Panc1 (cell line): ENCODE measurements around the gene TNNC2. TPM values are rescaled to one million over a fixed set of nuclear protein-coding genes. Genes with fewer than 3 reads are reported as not detected.

Source experiments
- ATAC-seq: fragments of 200-7000 bp; cut with Tn5 transposase; 2 replicates; pipeline ENCODE4 v1.9.1; 2020; ENCODE audit warnings: mild to moderate bottlenecking, moderate library complexity
- BruUV-seq: library from RNA; stranded (reverse); fragments of 400-500 nt; replicated peaks from 2 replicates; lab custom pipeline; 2021; lab: Mats Ljungman, UMichigan
- CTCF ChIA-PET: fragments of 300-600 bp; sonication (Branson Sonifier 250); formaldehyde crosslinking; loops from one replicate; lab custom pipeline; 2022; ENCODE audit warnings: antibody characterized with exemption; lab: Charles Lee
- POLR2A ChIA-PET: fragments of 300-600 bp; sonication (Branson Sonifier 250); formaldehyde crosslinking; loops from one replicate; lab custom pipeline; 2022; ENCODE audit warnings: antibody characterized with exemption; lab: Charles Lee
- DNase-seq: peaks from one replicate; pipeline ENCODE4 v3.0.0-alpha.2; 2010; ENCODE audit warnings: low read depth, low spot score
- H3K27ac ChIP-seq: 2 replicates; pipeline ENCODE4 v1.5.1; 2011; ENCODE audit warnings: mild to moderate bottlenecking, low read length, inconsistent platforms
- H3K27me3 ChIP-seq: fragments of 200-500 bp; sonication (Bioruptor generic); 2 replicates; pipeline ENCODE4 v1.6.0; 2014; ENCODE audit warnings: low read length, inconsistent platforms; ENCODE audit not compliant: control insufficient read depth, insufficient read depth
- H3K36me3 ChIP-seq: fragments of 200-500 bp; sonication (Bioruptor generic); 2 replicates; pipeline ENCODE4 v1.5.1; 2014; ENCODE audit warnings: inconsistent platforms, mild to moderate bottlenecking, low read length, moderate library complexity; ENCODE audit not compliant: control insufficient read depth, insufficient read depth
- H3K4me1 ChIP-seq: 2 replicates; pipeline ENCODE4 v1.5.1; 2011; ENCODE audit warnings: inconsistent platforms, mild to moderate bottlenecking, low read length, moderate library complexity; ENCODE audit not compliant: control insufficient read depth, insufficient read depth
- H3K4me3 ChIP-seq, 2 experiments: 2 replicates each; pipeline ENCODE4 v1.5.1; 2011 to 2012; ENCODE audit warnings: low read depth in 2 of 2, low read length in 2 of 2, mild to moderate bottlenecking in 2 of 2, inconsistent platforms in 1 of 2, moderate library complexity in 1 of 2
- H3K9me3 ChIP-seq: fragments of 200-500 bp; sonication (Bioruptor generic); 2 replicates; pipeline ENCODE4 v1.5.1; 2014; ENCODE audit warnings: low read depth, mild to moderate bottlenecking, inconsistent platforms, low read length, moderate library complexity; ENCODE audit not compliant: control insufficient read depth, insufficient read depth
- POLR2AphosphoS5 ChIP-seq: IDR thresholded peaks from 2 replicates; pipeline ENCODE4 v1.6.1; 2012; ENCODE audit warnings: mild to moderate bottlenecking, low read depth, low read length, moderate library complexity
- SIN3A ChIP-seq: IDR thresholded peaks from 2 replicates; pipeline ENCODE4 v1.6.1; 2012; ENCODE audit warnings: low read depth, mild to moderate bottlenecking, low read length, moderate library complexity, borderline replicate concordance; ENCODE audit not compliant: insufficient read depth
- TCF7L2 ChIP-seq: IDR thresholded peaks from 2 replicates; pipeline ENCODE4 v1.6.1; 2011; ENCODE audit warnings: mild to moderate bottlenecking, low read depth, low read length, inconsistent platforms
- in situ Hi-C: cut with HindIII; loops from 2 replicates; pipeline ENCODE4 v1.10.0; 2016; ENCODE audit warnings: low sequenced_read_pairs, low pct_unique_long_range_greater_than_20kb
- intact Hi-C: fragments of 100-400 bp; cut with micrococcal nuclease; formaldehyde crosslinking; loops from one replicate; pipeline ENCODE4 v1.10.0; 2022; ENCODE audit not compliant: unreplicated experiment
- total RNA-seq: library from RNA; stranded (reverse); gene quantifications from one replicate; pipeline ENCODE4 v1.2.1, GENCODE V29; 2021; ENCODE audit not compliant: unreplicated experiment
- TF ChIP-seq, protein P1 (sequence below): fragments of 450-650 bp; IDR thresholded peaks from 2 replicates; pipeline ENCODE4 v1.5.1; 2017; ENCODE audit warnings: mild to moderate bottlenecking
- TF ChIP-seq, protein P2 (sequence below), 2 experiments: IDR thresholded peaks; 2 replicates each; pipeline ENCODE4 v1.6.1; 2011 to 2012; ENCODE audit warnings: low read depth in 2 of 2, control low read depth in 1 of 2, low read length in 1 of 2, mild to moderate bottlenecking in 1 of 2, moderate library complexity in 1 of 2; ENCODE audit not compliant: insufficient read depth in 1 of 2

Gene TNNC2
- total RNA-seq, 1 experiment from 2014 or later, result 0.26 TPM

DNA sequence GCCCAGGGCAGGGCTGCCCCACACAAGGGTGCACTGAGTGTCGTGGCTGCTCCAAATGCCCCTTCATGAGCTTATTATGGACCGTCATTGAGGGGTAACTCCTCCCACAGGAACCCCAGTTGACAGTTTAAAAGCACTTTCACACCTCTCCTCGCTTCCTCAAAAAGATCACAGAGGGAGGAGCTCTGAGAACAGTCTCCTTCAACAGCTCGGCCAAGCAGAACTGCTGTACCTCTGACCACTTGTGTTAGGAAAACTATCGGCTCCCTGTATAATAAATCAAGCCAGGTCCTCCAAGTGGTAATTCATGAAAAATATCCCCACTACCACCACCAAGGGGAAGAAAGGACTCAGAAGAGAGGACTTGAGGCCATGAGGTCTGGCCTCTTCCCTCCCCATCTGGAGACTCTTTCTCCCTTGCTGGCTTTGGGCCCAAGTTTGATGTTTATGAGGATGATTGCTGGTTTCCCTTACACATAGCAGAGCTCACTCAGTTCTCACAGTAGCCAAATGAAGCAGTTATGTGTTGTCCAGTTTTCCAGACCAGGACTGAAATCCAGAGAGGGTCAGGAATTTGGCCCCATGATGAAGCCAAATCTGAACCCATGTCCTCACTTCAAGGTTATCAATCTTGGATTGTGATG, 15.2 kb upstream of the TNNC2 start:
- in situ Hi-C loops, result no loop called here

DNA sequence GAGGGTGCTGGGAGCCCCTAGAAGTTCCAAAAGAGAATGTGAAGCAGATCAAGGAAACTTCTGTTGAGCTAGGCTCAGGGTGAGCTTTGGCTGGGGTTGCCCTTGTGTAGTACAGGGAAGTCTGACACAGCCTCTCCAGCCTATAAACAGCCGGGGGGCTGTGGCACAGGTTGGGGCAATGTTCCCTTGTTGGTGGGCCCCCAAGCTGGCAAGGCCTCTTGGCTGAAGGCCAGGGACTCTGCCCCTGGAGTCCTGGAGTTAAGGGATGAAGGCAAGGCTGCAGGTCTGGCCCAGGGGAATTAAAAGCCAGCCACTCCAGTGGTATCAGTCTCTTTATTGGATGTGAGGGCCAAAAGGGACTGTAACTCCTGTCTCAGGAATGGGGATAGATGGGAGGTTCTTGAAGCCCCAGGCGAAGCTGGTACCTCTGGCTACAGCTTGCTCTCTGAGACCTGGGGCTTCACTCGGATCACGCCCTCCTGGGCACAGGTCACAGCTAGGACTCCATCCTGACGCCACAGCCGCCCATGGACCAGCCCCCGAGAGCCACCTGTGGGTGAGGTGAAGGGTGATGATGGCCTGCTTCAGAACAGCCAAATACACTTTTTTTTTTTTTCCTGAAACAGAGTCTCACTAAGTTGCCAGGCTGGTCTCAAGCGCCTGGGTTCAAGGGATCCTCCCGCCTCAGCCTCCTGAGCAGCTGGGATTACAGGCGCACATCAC, 14.5 kb upstream of the TNNC2 start:
- in situ Hi-C loops, result no loop called here

More for the DNA sequence above, 15.2 kb upstream of the TNNC2 start:
- BruUV-seq, result no TSS peak
- ATAC-seq, result no peak; the same call in 1 of the 2 replicates
- no peak overlapping the region for H3K4me3 ChIP-seq
- ChIA-PET POLR2A (no interaction called here), CTCF (no interaction called here)
- H3K27me3 ChIP-seq, result no peaks in the 10 kb centered on the region
- H3K27ac ChIP-seq, result no peak overlapping the region
- H3K4me1 ChIP-seq, result peaks cover 5% of the 10 kb centered on the region
- intact Hi-C loops, result no loop called here
- no peaks in the 10 kb centered on the region for H3K9me3 ChIP-seq
- DNase-seq, result no peak
- 0 out of 2 replicates have a peak, but pooled peaks cover 2% of the 10 kb centered on the region for H3K36me3 ChIP-seq
- TF ChIP-seq TCF7L2, result no peak
- TF ChIP-seq, protein P1, sequence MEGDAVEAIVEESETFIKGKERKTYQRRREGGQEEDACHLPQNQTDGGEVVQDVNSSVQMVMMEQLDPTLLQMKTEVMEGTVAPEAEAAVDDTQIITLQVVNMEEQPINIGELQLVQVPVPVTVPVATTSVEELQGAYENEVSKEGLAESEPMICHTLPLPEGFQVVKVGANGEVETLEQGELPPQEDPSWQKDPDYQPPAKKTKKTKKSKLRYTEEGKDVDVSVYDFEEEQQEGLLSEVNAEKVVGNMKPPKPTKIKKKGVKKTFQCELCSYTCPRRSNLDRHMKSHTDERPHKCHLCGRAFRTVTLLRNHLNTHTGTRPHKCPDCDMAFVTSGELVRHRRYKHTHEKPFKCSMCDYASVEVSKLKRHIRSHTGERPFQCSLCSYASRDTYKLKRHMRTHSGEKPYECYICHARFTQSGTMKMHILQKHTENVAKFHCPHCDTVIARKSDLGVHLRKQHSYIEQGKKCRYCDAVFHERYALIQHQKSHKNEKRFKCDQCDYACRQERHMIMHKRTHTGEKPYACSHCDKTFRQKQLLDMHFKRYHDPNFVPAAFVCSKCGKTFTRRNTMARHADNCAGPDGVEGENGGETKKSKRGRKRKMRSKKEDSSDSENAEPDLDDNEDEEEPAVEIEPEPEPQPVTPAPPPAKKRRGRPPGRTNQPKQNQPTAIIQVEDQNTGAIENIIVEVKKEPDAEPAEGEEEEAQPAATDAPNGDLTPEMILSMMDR, result no peak
- TF ChIP-seq, protein P2, sequence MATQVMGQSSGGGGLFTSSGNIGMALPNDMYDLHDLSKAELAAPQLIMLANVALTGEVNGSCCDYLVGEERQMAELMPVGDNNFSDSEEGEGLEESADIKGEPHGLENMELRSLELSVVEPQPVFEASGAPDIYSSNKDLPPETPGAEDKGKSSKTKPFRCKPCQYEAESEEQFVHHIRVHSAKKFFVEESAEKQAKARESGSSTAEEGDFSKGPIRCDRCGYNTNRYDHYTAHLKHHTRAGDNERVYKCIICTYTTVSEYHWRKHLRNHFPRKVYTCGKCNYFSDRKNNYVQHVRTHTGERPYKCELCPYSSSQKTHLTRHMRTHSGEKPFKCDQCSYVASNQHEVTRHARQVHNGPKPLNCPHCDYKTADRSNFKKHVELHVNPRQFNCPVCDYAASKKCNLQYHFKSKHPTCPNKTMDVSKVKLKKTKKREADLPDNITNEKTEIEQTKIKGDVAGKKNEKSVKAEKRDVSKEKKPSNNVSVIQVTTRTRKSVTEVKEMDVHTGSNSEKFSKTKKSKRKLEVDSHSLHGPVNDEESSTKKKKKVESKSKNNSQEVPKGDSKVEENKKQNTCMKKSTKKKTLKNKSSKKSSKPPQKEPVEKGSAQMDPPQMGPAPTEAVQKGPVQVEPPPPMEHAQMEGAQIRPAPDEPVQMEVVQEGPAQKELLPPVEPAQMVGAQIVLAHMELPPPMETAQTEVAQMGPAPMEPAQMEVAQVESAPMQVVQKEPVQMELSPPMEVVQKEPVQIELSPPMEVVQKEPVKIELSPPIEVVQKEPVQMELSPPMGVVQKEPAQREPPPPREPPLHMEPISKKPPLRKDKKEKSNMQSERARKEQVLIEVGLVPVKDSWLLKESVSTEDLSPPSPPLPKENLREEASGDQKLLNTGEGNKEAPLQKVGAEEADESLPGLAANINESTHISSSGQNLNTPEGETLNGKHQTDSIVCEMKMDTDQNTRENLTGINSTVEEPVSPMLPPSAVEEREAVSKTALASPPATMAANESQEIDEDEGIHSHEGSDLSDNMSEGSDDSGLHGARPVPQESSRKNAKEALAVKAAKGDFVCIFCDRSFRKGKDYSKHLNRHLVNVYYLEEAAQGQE (IDR thresholded peaks at IDR 0.05; ENCODE audit: insufficient read depth in 1 of 2, low read depth in 2 of 2, low read length in 1 of 2), result no peak
- TF ChIP-seq POLR2AphosphoS5, result no peak; the same call in 1 of the 2 replicates
- no peak for TF ChIP-seq SIN3A

More for the DNA sequence above, 14.5 kb upstream of the TNNC2 start:
- DNase-seq, result no peak
- peak; percentile 33 for ATAC-seq
- peaks cover 11% of the 10 kb centered on the region for H3K4me1 ChIP-seq
- H3K27ac ChIP-seq, result no peak overlapping the region
- TF ChIP-seq SIN3A, result no peak
- TF ChIP-seq, protein P1, result no peak
- TF ChIP-seq, protein P2 (IDR thresholded peaks at IDR 0.05; ENCODE audit: insufficient read depth in 1 of 2, low read depth in 2 of 2, low read length in 1 of 2), result no peak
- no peak for TF ChIP-seq POLR2AphosphoS5
- TF ChIP-seq TCF7L2, result no peak
- no TSS peak for BruUV-seq
- H3K27me3 ChIP-seq, result no peaks in the 10 kb centered on the region
- intact Hi-C loops, result no loop called here
- CTCF ChIA-PET, result no interaction called here
- H3K9me3 ChIP-seq, result no peaks in the 10 kb centered on the region
- no peak overlapping the region for H3K4me3 ChIP-seq
- POLR2A ChIA-PET, result no interaction called here
- peaks cover 2% of the 10 kb centered on the region; the same call in 1 of the 2 replicates for H3K36me3 ChIP-seq
